Left ventricle myocardium inferior (tissue), 1 donor: ENCODE data around the gene NSMCE1. TPM values are rescaled to one million over a fixed set of nuclear protein-coding genes. Genes with fewer than 3 reads are reported as not detected.

Experiments used
- DNase-seq: peaks from one replicate; pipeline ENCODE4 v3.0.0-alpha.2; 2020
- H3K27ac ChIP-seq: fragments of 200-600 bp; replicated peaks from 2 replicates; pipeline ENCODE4 v1.8.0; 2021
- H3K27me3 ChIP-seq: fragments of 200-600 bp; 2 replicates; pipeline ENCODE4 v1.8.0; 2021; ENCODE audit warnings: low read depth
- H3K36me3 ChIP-seq: fragments of 200-600 bp; 2 replicates; pipeline ENCODE4 v1.8.0; 2021
- H3K4me1 ChIP-seq: fragments of 200-600 bp; 2 replicates; pipeline ENCODE4 v1.8.0; 2021
- H3K4me3 ChIP-seq: fragments of 200-600 bp; 2 replicates; pipeline ENCODE4 v1.8.0; 2021; ENCODE audit warnings: mild to moderate bottlenecking, moderate library complexity
- H3K9me3 ChIP-seq: fragments of 200-600 bp; replicated peaks from 2 replicates; pipeline ENCODE4 v1.8.0; 2021
- intact Hi-C: fragments of 100-400 bp; cut with micrococcal nuclease; formaldehyde crosslinking; loops from one replicate; pipeline ENCODE4 v1.11.0; 2022
- total RNA-seq: library from RNA; stranded (reverse); fragmentation: NEBNext Ultra II Directional; extraction: Animal tissue kit (Norgen Biotek cat#: 25700); gene quantifications from one replicate; pipeline ENCODE4 v1.2.1, GENCODE V29; 2021
- TF ChIP-seq, protein P1 (sequence below): fragments of 200-600 bp; IDR thresholded peaks from 2 replicates; pipeline ENCODE4 v1.8.0; 2021; ENCODE audit warnings: antibody characterized with exemption, mild to moderate bottlenecking, borderline replicate concordance
- donor health status: DM: no; HTN: yes; CAD: no; lungs with severe emphysema.

The NSMCE1 gene
- total RNA-seq, 1 donor from 2014 or later, result 38.6 TPM

DNA sequence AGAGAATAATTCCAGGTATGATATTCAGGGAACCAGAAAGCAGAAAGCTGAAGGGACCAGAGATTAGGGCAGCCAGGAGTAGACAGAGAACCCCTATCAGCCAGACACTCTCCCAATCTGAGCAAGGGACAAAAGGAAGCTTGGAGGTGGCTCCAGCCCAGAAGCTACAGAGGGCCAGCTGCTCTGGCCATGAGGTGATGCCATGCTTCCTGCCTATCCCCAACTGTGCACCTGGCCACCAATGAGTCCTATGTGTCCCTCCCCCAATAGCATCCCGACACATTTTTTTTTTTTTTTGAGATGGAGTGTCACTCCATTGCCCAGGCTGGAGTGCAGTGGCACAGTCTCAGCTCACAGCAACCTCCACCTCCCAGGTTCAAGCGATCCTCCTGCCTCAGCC is 30.0 kb downstream of the NSMCE1 start:
- no peaks in the 10 kb centered on the region for H3K9me3 ChIP-seq
- TF ChIP-seq, protein P1, sequence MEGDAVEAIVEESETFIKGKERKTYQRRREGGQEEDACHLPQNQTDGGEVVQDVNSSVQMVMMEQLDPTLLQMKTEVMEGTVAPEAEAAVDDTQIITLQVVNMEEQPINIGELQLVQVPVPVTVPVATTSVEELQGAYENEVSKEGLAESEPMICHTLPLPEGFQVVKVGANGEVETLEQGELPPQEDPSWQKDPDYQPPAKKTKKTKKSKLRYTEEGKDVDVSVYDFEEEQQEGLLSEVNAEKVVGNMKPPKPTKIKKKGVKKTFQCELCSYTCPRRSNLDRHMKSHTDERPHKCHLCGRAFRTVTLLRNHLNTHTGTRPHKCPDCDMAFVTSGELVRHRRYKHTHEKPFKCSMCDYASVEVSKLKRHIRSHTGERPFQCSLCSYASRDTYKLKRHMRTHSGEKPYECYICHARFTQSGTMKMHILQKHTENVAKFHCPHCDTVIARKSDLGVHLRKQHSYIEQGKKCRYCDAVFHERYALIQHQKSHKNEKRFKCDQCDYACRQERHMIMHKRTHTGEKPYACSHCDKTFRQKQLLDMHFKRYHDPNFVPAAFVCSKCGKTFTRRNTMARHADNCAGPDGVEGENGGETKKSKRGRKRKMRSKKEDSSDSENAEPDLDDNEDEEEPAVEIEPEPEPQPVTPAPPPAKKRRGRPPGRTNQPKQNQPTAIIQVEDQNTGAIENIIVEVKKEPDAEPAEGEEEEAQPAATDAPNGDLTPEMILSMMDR, result no peak
- peaks cover 75% of the 10 kb centered on the region for H3K4me1 ChIP-seq
- no peaks in the 10 kb centered on the region for H3K27me3 ChIP-seq
- intact Hi-C loops, result no loop called here
- H3K36me3 ChIP-seq, result peaks cover 5% of the 10 kb centered on the region
- H3K27ac ChIP-seq, result peak overlapping the region; percentile 71
- DNase-seq, result no peak
- no peak overlapping the region for H3K4me3 ChIP-seq

DNA sequence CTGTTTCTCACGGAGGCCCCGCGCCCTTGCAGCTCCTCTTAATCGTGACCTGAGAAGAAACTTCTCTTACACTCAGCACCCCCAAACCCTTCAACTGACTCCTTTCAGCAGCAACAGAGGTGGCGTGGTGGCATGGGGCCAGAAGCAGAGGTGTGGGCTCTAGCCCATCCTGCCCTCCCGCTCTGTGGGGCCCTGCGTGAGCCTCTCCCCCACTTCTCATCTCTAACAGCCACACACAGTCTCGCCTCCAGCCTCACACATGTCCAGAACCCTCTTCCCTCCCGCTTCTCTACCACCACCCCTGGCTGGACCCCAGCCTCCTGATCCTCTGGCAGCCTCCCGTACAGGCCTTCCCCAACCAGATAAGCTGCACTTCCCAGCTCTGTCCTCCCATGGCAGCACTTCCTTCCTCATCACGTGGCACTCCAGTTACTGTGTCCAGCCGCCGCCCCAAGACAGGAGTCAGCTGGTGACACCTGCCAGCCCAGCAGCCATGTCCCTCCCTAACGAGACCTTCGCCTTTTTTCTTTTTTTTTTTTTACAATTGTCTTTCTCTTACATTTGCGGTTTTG is 30.5 kb downstream of the NSMCE1 start:
- no peaks in the 10 kb centered on the region for H3K27me3 ChIP-seq
- intact Hi-C loops, result no loop called here
- TF ChIP-seq, protein P1, result no peak
- H3K4me3 ChIP-seq, result no peak overlapping the region
- peaks cover 70% of the 10 kb centered on the region for H3K4me1 ChIP-seq
- H3K9me3 ChIP-seq, result no peaks in the 10 kb centered on the region
- peak overlapping the region; percentile 71 for H3K27ac ChIP-seq
- no peak for DNase-seq
- H3K36me3 ChIP-seq, result peaks cover 10% of the 10 kb centered on the region

DNA sequence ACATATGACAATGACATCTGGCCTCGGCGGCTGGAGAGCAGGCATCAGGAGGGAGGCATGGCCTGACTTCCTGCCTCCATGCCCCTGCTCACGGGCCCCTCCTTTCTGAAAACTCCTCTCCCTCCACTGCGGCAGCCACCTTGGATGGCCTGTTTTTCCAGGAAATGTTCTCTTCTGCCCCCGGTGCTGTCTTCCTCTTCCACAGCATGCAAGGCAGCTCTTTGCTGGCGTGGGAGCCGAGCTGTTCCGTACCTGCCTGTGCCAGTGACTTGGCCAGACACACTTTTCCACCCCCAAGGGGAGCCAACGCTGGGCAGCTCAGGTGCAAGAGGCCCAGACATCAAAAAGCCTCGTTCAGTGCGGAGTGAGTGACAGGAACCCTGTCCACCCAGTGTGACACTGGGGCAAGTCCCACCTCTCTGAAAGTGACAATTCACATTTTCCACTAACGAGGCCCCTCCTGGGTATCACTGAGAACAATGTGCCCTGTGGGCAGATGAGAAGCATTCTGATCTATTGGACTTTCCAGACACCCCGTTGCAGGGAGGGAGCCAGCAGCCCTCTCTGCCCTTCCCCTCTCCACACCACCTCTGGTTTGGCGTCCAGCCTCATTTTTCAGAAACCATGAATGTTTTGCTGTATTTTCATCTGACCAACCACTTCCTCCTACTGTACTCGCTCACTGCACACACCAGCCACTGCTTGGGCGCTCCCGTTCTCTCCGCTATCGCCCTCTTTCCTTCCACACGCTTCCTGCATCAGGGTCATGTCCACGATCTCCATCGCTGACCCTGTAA is 31.2 kb downstream of the NSMCE1 start:
- intact Hi-C loops, result no loop called here
- TF ChIP-seq, protein P1, result no peak
- Histone ChIP-seq H3K27me3 (no peaks in the 10 kb centered on the region), H3K27ac (peak overlapping the region; percentile 71), H3K4me1 (peaks cover 63% of the 10 kb centered on the region), H3K4me3 (no peak overlapping the region), H3K9me3 (no peaks in the 10 kb centered on the region), H3K36me3 (peaks cover 17% of the 10 kb centered on the region)
- DNase-seq, result no peak

DNA sequence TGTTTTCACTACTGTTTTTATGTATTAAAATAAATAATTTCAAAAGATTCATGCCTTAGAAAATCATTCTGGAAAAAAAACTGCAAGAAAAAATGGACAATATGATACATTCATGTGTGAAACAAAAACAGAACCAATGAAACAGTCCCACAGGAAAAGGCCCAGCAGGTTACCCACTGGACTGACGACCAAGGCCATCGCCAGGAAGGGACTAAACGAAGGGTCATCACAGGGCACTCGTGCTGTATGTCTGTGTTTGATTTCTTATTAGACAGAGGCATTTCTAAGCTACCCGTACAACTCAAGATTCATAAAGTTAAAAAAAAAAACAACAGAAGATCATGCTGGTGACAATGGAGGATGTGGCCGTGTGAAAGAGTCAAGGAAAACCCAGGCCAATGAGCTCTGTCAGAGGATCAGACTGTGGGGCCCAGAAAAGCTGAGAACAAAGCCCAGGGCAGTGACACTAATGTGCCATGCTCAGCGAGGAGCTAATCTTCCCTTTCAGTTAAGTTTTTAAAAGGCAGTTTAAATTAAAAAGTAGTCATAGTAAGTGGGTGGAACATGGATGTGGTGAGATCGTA is 31.8 kb downstream of the NSMCE1 start:
- Histone ChIP-seq H3K27me3 (no peaks in the 10 kb centered on the region), H3K27ac (peak overlapping the region; percentile 71), H3K9me3 (no peaks in the 10 kb centered on the region), H3K4me1 (peaks cover 56% of the 10 kb centered on the region), H3K36me3 (peaks cover 24% of the 10 kb centered on the region), H3K4me3 (no peak overlapping the region)
- TF ChIP-seq, protein P1, result no peak
- DNase-seq, result no peak
- intact Hi-C loops, result no loop called here

DNA sequence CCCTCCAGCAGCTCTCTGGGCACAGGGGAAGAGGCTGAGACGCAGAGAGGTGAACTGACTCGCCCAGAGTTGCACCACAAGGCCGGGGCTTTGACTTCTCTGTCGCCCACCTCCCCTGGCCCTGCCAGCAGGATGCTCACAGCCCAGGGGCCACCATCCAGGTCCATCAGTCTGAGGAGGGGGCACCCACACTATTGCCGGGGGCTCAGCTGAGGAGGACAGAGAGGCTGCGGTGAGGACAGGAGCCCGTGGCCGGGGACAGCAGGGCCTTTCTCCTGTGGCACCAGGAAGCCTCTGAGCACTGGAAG is 32.7 kb downstream of the NSMCE1 start:
- intact Hi-C loops, result no loop called here
- Histone ChIP-seq H3K4me1 (peaks cover 51% of the 10 kb centered on the region), H3K4me3 (no peak overlapping the region), H3K27ac (peak overlapping the region; percentile 73), H3K27me3 (no peaks in the 10 kb centered on the region), H3K9me3 (no peaks in the 10 kb centered on the region), H3K36me3 (peaks cover 31% of the 10 kb centered on the region)
- TF ChIP-seq, protein P1, result no peak
- no peak for DNase-seq
